ENCODE measurements around the gene CLSTN1.

CLSTN1 gene

DNA sequence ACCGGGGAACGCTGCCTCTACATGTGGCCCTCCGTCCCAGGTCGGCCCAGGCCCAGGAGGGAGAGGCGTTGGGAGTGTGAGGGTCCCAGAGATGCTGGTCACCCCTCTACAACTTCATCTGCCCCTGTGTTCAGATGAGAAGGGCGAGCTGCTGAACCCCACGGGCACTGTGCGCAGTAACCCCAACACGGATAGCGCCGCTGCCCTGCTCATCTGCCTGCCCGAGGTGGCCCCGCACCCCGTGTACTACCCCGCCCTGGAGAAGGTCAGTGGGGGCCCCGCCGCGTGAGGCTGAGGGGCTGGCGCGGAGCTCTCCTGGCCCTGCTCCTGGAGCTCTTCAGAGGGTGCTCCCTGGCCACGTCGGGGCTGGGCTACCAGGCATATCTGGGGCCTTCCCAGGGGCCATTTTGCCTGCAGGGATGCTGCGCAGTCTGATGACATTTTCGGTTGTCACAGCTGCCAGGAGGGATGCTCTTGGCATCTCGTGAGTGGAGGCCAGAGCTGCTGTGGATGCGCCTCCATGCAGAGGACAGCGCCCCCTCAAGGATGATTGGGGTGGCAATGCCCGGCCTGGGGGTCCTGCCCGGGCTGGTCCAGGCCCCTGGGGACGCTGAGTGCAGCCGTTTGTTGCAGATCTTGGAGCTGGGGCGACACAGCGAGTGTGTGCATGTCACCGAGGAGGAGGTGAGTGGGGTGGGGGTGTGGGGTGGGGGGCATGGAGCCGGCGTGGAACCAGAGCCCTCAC lies 103.6 kb downstream of the CLSTN1 start:
- ATAC-seq (ENCODE audit: insufficient read depth, low read depth) (no peak), DNase-seq (no peak)
- Histone ChIP-seq H3K79me2 (ENCODE audit: insufficient read depth, low read length) (peaks cover 37% of the 10 kb centered on the region), H3K36me3 (ENCODE audit: insufficient read depth, low read length) (peaks cover 96% of the 10 kb centered on the region), H3K27me3 (ENCODE audit: insufficient read depth, low read length, poor library complexity) (no peaks in the 10 kb centered on the region), H2AFZ (ENCODE audit: low read depth, low read length) (no peak overlapping the region), H3K4me3 (ENCODE audit: low read depth in 1 of 2, low read length in 2 of 2) (no peak overlapping the region), H4K20me1 (ENCODE audit: insufficient read depth, low read length) (0 out of 2 replicates have a peak, but pooled peaks cover 5% of the 10 kb centered on the region), H3K9me3 (ENCODE audit: insufficient read depth, low read length, severe bottlenecking) (no peaks in the 10 kb centered on the region), H3K9ac (ENCODE audit: low read depth, low read length) (no peak overlapping the region), H3K27ac (ENCODE audit: low read length) (peak overlapping the region; percentile 96), H3K4me1 (ENCODE audit: insufficient read depth, low read length) (peaks cover 51% of the 10 kb centered on the region), H3K4me2 (ENCODE audit: insufficient read depth, low read length) (no peak overlapping the region)
- TF ChIP-seq EZH2 (IDR thresholded peaks at IDR 0.05; ENCODE audit: borderline replicate concordance, low read depth, low read length, severe bottlenecking) (no peak), CTCF (IDR thresholded peaks at IDR 0.05; ENCODE audit: borderline replicate concordance, extremely low read depth, low read length, poor library complexity, severe bottlenecking) (peak; percentile 33)

GRCh38 chr1:9718006-9718680 lies 105.6 kb downstream of the CLSTN1 start:
- Histone ChIP-seq H3K79me2 (ENCODE audit: insufficient read depth, low read length) (peaks cover 45% of the 10 kb centered on the region), H3K9ac (ENCODE audit: low read depth, low read length) (peak overlapping the region; percentile 94), H3K36me3 (ENCODE audit: insufficient read depth, low read length) (peaks cover 89% of the 10 kb centered on the region), H3K27me3 (ENCODE audit: insufficient read depth, low read length, poor library complexity) (no peaks in the 10 kb centered on the region), H3K9me3 (ENCODE audit: insufficient read depth, low read length, severe bottlenecking) (no peaks in the 10 kb centered on the region), H3K27ac (ENCODE audit: low read length) (peak overlapping the region; percentile 96), H3K4me3 (ENCODE audit: low read depth in 1 of 2, low read length in 2 of 2) (peak overlapping the region in 1 of 2 experiments; percentile 77; a peak in 2 of 4 replicates), H4K20me1 (ENCODE audit: insufficient read depth, low read length) (0 out of 2 replicates have a peak, but pooled peaks cover 6% of the 10 kb centered on the region), H3K4me2 (ENCODE audit: insufficient read depth, low read length) (peak overlapping the region; percentile 96), H3K4me1 (ENCODE audit: insufficient read depth, low read length) (peaks cover 57% of the 10 kb centered on the region), H2AFZ (ENCODE audit: low read depth, low read length) (peak overlapping the region; percentile 26)
- DNase-seq (no peak), ATAC-seq (ENCODE audit: insufficient read depth, low read depth) (no peak)
- no peak for TF ChIP-seq EZH2 (IDR thresholded peaks at IDR 0.05; ENCODE audit: borderline replicate concordance, low read depth, low read length, severe bottlenecking)
- peak; percentile 54 for TF ChIP-seq CTCF (IDR thresholded peaks at IDR 0.05; ENCODE audit: borderline replicate concordance, extremely low read depth, low read length, poor library complexity, severe bottlenecking)

- Histone ChIP-seq H2AFZ (ENCODE audit: low read depth, low read length) (peak overlapping the region; percentile 51), H3K9me3 (ENCODE audit: insufficient read depth, low read length, severe bottlenecking) (no peaks in the 10 kb centered on the region), H3K36me3 (ENCODE audit: insufficient read depth, low read length) (peaks cover 84% of the 10 kb centered on the region), H3K4me3 (ENCODE audit: low read depth in 1 of 2, low read length in 2 of 2) (peak overlapping the region; percentile 48 to 77), H3K4me1 (ENCODE audit: insufficient read depth, low read length) (peaks cover 57% of the 10 kb centered on the region), H3K4me2 (ENCODE audit: insufficient read depth, low read length) (peak overlapping the region; percentile 96), H3K27ac (ENCODE audit: low read length) (peak overlapping the region; percentile 96), H3K79me2 (ENCODE audit: insufficient read depth, low read length) (peaks cover 45% of the 10 kb centered on the region), H3K27me3 (ENCODE audit: insufficient read depth, low read length, poor library complexity) (no peaks in the 10 kb centered on the region), H4K20me1 (ENCODE audit: insufficient read depth, low read length) (0 out of 2 replicates have a peak, but pooled peaks cover 6% of the 10 kb centered on the region), H3K9ac (ENCODE audit: low read depth, low read length) (peak overlapping the region; percentile 94)
- TF ChIP-seq CTCF (IDR thresholded peaks at IDR 0.05; ENCODE audit: borderline replicate concordance, extremely low read depth, low read length, poor library complexity, severe bottlenecking) (peak; percentile 15), EZH2 (IDR thresholded peaks at IDR 0.05; ENCODE audit: borderline replicate concordance, low read depth, low read length, severe bottlenecking) (no peak)
- peak; percentile 99 for DNase-seq
- ATAC-seq (ENCODE audit: insufficient read depth, low read depth), result peak; percentile 85
These were observed 106.4 kb downstream of the CLSTN1 start for GRCh38 chr1:9717193-9718005.
